Neural progenitor cell (in vitro differentiated cells): ENCODE data around the gene RCAN1. TPM values are rescaled to one million over a fixed set of nuclear protein-coding genes. Genes with fewer than 3 reads are reported as not detected.
A peak's percentile ranks its signal among the peaks of the same experiment; 100 is the strongest.

Experiments
- DNase-seq: peaks from one replicate; pipeline ENCODE4 v3.0.0-alpha.2; 2016; ENCODE audit warnings: low spot score
- H2AFZ ChIP-seq: fragments of 200-600 bp; sonication (generic); replicated peaks from 2 replicates; pipeline ENCODE4 v1.6.1; 2016; ENCODE audit warnings: antibody characterized with exemption
- H3F3A ChIP-seq: fragments of 200-600 bp; sonication (generic); 2 replicates; pipeline ENCODE4 v1.6.1; 2016; ENCODE audit warnings: antibody characterized with exemption, low read depth
- H3K27ac ChIP-seq: fragments of 200-600 bp; sonication (generic); 2 replicates; pipeline ENCODE4 v1.5.1; 2016; ENCODE audit warnings: mild to moderate bottlenecking
- H3K27me3 ChIP-seq: fragments of 200-600 bp; sonication (generic); 2 replicates; pipeline ENCODE4 v1.6.1; 2016; ENCODE audit warnings: mild to moderate bottlenecking, moderate library complexity
- H3K36me3 ChIP-seq: fragments of 200-600 bp; sonication (generic); 2 replicates; pipeline ENCODE4 v1.5.1; 2016
- H3K4me1 ChIP-seq: fragments of 200-600 bp; sonication (generic); 2 replicates; pipeline ENCODE4 v1.6.1; 2016; ENCODE audit warnings: mixed run types
- H3K4me2 ChIP-seq: fragments of 200-600 bp; sonication (generic); 2 replicates; pipeline ENCODE4 v1.6.1; 2016
- H3K4me3 ChIP-seq: fragments of 200-600 bp; sonication (generic); 2 replicates; pipeline ENCODE4 v1.5.1; 2016
- H3K79me2 ChIP-seq: fragments of 200-600 bp; sonication (generic); 2 replicates; pipeline ENCODE4 v1.6.1; 2016; ENCODE audit warnings: low read depth
- H3K9ac ChIP-seq: fragments of 200-600 bp; sonication (generic); 2 replicates; pipeline ENCODE4 v1.6.1; 2016
- H3K9me3 ChIP-seq: fragments of 200-600 bp; sonication (generic); 2 replicates; pipeline ENCODE4 v1.5.1; 2016; ENCODE audit warnings: low read depth
- H4K20me1 ChIP-seq: fragments of 200-600 bp; sonication (generic); 2 replicates; pipeline ENCODE4 v1.6.1; 2016; ENCODE audit warnings: low read depth
- H3K27ac Mint-ChIP-seq: 3 replicates; pipeline ENCODE4 v1.8.0; 2021; ENCODE audit warnings: mixed read lengths
- H3K27me3 Mint-ChIP-seq: 2 replicates; pipeline ENCODE4 v1.8.0; 2022; ENCODE audit warnings: low read depth, mild to moderate bottlenecking, inconsistent platforms, moderate library complexity, mixed read lengths; ENCODE audit not compliant: insufficient read depth
- H3K36me3 Mint-ChIP-seq: 3 replicates; pipeline ENCODE4 v1.8.0; 2021; ENCODE audit warnings: mixed read lengths
- H3K4me1 Mint-ChIP-seq: 3 replicates; pipeline ENCODE4 v1.8.0; 2021; ENCODE audit warnings: mixed read lengths
- H3K4me3 Mint-ChIP-seq: 3 replicates; pipeline ENCODE4 v1.8.0; 2021; ENCODE audit warnings: mild to moderate bottlenecking, moderate library complexity, mixed read lengths
- H3K9me3 Mint-ChIP-seq: 3 replicates; pipeline ENCODE4 v1.8.0; 2020; ENCODE audit warnings: mixed read lengths
- EZH2 ChIP-seq: fragments of 200-600 bp; sonication (generic); IDR thresholded peaks from 2 replicates; pipeline ENCODE4 v1.6.1; 2017; ENCODE audit warnings: antibody characterized with exemption, mild to moderate bottlenecking, moderate library complexity
- EZH2phosphoT487 ChIP-seq: fragments of 200-600 bp; sonication (generic); IDR thresholded peaks from 2 replicates; pipeline ENCODE4 v1.6.1; 2017; ENCODE audit warnings: antibody characterized with exemption
- total RNA-seq: library from RNA; depleted of rRNA; stranded (reverse); fragments of >200 nt; gene quantifications from 2 replicates; pipeline ENCODE4 v1.2.3, GENCODE V29; 2015; ENCODE audit warnings: low replicate concordance
- TF ChIP-seq, protein P1 (sequence below): fragments of 200-600 bp; sonication (generic); IDR thresholded peaks from 2 replicates; pipeline ENCODE4 v1.5.1; 2017; ENCODE audit warnings: antibody characterized with exemption, mild to moderate bottlenecking

The RCAN1 gene
- total RNA-seq, 1 donor from 2014 or later: 6.9 TPM

DNA sequence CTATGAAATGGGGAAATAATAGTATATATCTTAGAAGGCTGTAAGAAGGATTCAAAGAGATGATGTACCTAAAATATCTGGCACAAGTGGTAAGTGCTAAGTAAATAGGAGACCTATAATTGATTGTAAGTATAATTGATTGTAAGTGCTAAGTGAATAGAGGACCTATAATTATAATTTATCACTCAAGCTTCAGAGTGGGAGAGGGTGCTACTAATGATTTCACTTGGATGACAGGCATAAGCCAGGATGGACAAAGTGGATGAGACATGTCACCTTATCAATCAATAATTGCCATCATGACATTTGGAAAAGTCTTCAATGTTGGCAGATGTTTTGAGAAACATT, 11.2 kb downstream of the RCAN1 start:
- H3K27ac ChIP-seq: no peak overlapping the region
- TF ChIP-seq EZH2 (no peak), EZH2phosphoT487 (no peak)
- TF ChIP-seq, protein P1, sequence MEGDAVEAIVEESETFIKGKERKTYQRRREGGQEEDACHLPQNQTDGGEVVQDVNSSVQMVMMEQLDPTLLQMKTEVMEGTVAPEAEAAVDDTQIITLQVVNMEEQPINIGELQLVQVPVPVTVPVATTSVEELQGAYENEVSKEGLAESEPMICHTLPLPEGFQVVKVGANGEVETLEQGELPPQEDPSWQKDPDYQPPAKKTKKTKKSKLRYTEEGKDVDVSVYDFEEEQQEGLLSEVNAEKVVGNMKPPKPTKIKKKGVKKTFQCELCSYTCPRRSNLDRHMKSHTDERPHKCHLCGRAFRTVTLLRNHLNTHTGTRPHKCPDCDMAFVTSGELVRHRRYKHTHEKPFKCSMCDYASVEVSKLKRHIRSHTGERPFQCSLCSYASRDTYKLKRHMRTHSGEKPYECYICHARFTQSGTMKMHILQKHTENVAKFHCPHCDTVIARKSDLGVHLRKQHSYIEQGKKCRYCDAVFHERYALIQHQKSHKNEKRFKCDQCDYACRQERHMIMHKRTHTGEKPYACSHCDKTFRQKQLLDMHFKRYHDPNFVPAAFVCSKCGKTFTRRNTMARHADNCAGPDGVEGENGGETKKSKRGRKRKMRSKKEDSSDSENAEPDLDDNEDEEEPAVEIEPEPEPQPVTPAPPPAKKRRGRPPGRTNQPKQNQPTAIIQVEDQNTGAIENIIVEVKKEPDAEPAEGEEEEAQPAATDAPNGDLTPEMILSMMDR: no peak

DNA sequence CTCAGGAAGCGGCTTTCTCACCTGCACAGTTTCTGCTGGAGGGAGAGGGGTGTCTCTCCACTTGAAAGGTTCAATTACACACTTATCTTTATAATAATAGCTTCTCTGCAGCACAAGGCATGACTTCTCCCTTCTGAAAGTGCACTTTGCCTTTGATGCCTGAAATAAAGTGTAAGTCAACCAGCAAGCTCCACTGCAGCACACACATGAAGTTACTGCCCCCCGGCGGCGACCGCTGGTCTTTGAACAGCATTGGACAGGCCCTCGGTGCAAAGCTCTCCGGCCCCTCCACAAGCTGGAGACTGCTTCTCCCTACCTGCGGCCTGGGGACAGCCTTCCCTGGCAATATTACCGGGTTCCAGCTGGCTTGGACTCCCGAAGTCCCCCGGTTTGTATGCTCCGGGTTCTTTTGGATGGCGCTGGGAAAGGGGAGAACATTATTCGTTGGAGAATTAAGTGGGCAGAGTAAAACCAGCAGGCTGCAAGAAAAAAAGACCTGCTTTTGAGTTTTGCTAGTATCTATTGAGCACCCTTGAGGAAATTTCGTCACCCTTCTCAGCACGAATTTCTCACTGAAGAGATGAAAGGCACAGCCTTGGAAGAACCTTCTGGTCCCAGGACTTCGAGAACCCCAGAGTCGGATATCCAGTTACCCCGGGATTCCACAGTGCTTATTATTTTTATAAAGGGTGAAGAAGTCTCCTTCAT, 11.8 kb downstream of the RCAN1 start:
- no peaks in the 10 kb centered on the region for H3K9me3 Mint-ChIP-seq
- Histone ChIP-seq H3K9ac (no peak overlapping the region), H3K27ac (no peak overlapping the region), H3K9me3 (no peaks in the 10 kb centered on the region), H3K79me2 (no peaks in the 10 kb centered on the region), H2AFZ (no peak overlapping the region), H3K36me3 (no peaks in the 10 kb centered on the region), H3K27me3 (no peaks in the 10 kb centered on the region), H3K4me2 (no peak overlapping the region), H3F3A (peaks cover 16% of the 10 kb centered on the region), H4K20me1 (no peaks in the 10 kb centered on the region), H3K4me1 (peaks cover 17% of the 10 kb centered on the region), H3K4me3 (no peak overlapping the region)
- peaks cover 12% of the 10 kb centered on the region for H3K4me1 Mint-ChIP-seq
- no peak overlapping the region for H3K27ac Mint-ChIP-seq
- no peaks in the 10 kb centered on the region for H3K36me3 Mint-ChIP-seq
- TF ChIP-seq EZH2phosphoT487: no peak
- TF ChIP-seq, protein P1: peak; percentile 76
- no peak for TF ChIP-seq EZH2
- DNase-seq: peak; percentile 86
- no peaks in the 10 kb centered on the region for H3K27me3 Mint-ChIP-seq
- no peak overlapping the region for H3K4me3 Mint-ChIP-seq

More for the DNA sequence above, 11.2 kb downstream of the RCAN1 start:
- Histone ChIP-seq H3K9me3 (no peaks in the 10 kb centered on the region), H3K79me2 (no peaks in the 10 kb centered on the region), H3K4me3 (no peak overlapping the region), H2AFZ (no peak overlapping the region), H4K20me1 (no peaks in the 10 kb centered on the region), H3F3A (peaks cover 16% of the 10 kb centered on the region), H3K27me3 (no peaks in the 10 kb centered on the region), H3K4me2 (no peak overlapping the region), H3K9ac (no peak overlapping the region), H3K4me1 (peaks cover 17% of the 10 kb centered on the region), H3K36me3 (no peaks in the 10 kb centered on the region)
- no peaks in the 10 kb centered on the region for H3K27me3 Mint-ChIP-seq
- DNase-seq: no peak
- H3K9me3 Mint-ChIP-seq: no peaks in the 10 kb centered on the region
- H3K36me3 Mint-ChIP-seq: no peaks in the 10 kb centered on the region
- no peak overlapping the region for H3K4me3 Mint-ChIP-seq
- H3K27ac Mint-ChIP-seq: no peak overlapping the region
- peaks cover 12% of the 10 kb centered on the region for H3K4me1 Mint-ChIP-seq

DNA sequence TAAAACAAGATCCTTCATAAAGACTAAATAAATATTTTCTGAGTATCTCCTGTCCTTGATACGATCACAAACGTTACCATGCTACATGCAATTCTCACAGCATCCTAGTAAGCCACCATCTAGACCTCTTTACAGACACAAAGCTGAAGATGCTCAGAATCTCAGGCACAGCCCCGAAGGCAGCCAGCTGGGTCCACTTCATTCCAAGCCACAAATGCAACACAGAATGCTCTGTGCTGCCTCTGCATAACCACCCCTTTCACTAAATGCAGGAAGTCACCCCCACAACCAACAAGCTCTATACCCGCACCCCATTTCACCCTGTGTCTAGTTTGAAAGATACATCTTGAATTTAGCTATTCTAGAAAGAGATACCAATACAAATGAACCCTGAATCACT, 12.9 kb downstream of the RCAN1 start:
- Mint-ChIP-seq H3K9me3 (no peaks in the 10 kb centered on the region), H3K4me1 (peaks cover 11% of the 10 kb centered on the region), H3K36me3 (no peaks in the 10 kb centered on the region), H3K4me3 (no peak overlapping the region), H3K27me3 (no peaks in the 10 kb centered on the region), H3K27ac (no peak overlapping the region)
- no peaks in the 10 kb centered on the region for H4K20me1 ChIP-seq
- no peak for DNase-seq
- TF ChIP-seq, protein P1: no peak
- no peak overlapping the region for H3K27ac ChIP-seq
- no peak overlapping the region for H2AFZ ChIP-seq
- H3K27me3 ChIP-seq: no peaks in the 10 kb centered on the region
- no peaks in the 10 kb centered on the region for H3K79me2 ChIP-seq
- no peak overlapping the region for H3K4me2 ChIP-seq
- H3K4me1 ChIP-seq: peaks cover 17% of the 10 kb centered on the region
- H3K9me3 ChIP-seq: no peaks in the 10 kb centered on the region
- no peak overlapping the region for H3K4me3 ChIP-seq
- no peak overlapping the region for H3K9ac ChIP-seq
- no peaks in the 10 kb centered on the region for H3K36me3 ChIP-seq
- peaks cover 16% of the 10 kb centered on the region for H3F3A ChIP-seq
